Small intestine (tissue), 7 donors: ENCODE data around the gene PBLD. TPM values are rescaled to one million over a fixed set of nuclear protein-coding genes. Genes with fewer than 3 reads are reported as not detected.

ENCODE experiments used
- DNase-seq, 2 donors: peaks; one replicate each; pipeline versions ENCODE4 v3.0.0 to v3.0.0-alpha.2; 2013
- FAIRE-seq: peaks from 2 replicates; lab custom pipeline; 2012; peaks lifted over from hg19 to GRCh38; lab: Jason Lieb, UNC
- H3K27ac ChIP-seq, 3 donors: one replicate each; pipeline ENCODE4 v1.5.1; 2013; ENCODE audit warnings: low read length in 2 of 3, mild to moderate bottlenecking in 2 of 3, control low read depth in 1 of 3, inconsistent platforms in 1 of 3, low read depth in 1 of 3, moderate library complexity in 1 of 3
- H3K27me3 ChIP-seq, 3 donors: one replicate each; pipeline ENCODE4 v1.6.1; 2013; ENCODE audit warnings: low read length in 3 of 3, inconsistent platforms in 1 of 3; ENCODE audit not compliant: control insufficient read depth in 3 of 3, insufficient read depth in 3 of 3
- H3K36me3 ChIP-seq, 3 donors: one replicate each; pipeline ENCODE4 v1.6.1; 2013; ENCODE audit warnings: low read length in 3 of 3, inconsistent platforms in 1 of 3, low read depth in 1 of 3, mild to moderate bottlenecking in 1 of 3, moderate library complexity in 1 of 3; ENCODE audit not compliant: control insufficient read depth in 3 of 3, insufficient read depth in 2 of 3
- H3K4me1 ChIP-seq, 3 donors: one replicate each; pipeline ENCODE4 v1.6.1; 2013; ENCODE audit warnings: low read length in 2 of 3, inconsistent platforms in 1 of 3, low read depth in 1 of 3, mild to moderate bottlenecking in 1 of 3, moderate library complexity in 1 of 3; ENCODE audit not compliant: control insufficient read depth in 3 of 3, insufficient read depth in 2 of 3
- H3K4me3 ChIP-seq, 3 donors: one replicate each; pipeline ENCODE4 v1.5.1; 2013; ENCODE audit warnings: low read length in 3 of 3, control low read depth in 1 of 3, inconsistent platforms in 1 of 3, low read depth in 1 of 3, mild to moderate bottlenecking in 1 of 3, moderate library complexity in 1 of 3
- H3K9me3 ChIP-seq, 2 donors: one replicate each; pipeline ENCODE4 v1.6.1; 2013; ENCODE audit warnings: low read depth in 1 of 2, low read length in 1 of 2; ENCODE audit not compliant: control insufficient read depth in 2 of 2, insufficient read depth in 1 of 2
- WGBS, 3 donors: extraction: QIAGEN DNeasy Blood & Tissue Kit; methylation state at CpG; one replicate each; pipeline ENCODE4 v1.1.7; 2013; 5-methylcytosine and 5-hydroxymethylcytosine counted together
- polyA plus RNA-seq, 4 donors: library from polyadenylated mRNA; stranded (reverse) in 3 of 4; unstranded in 1 of 4; fragments of 200-250 nt in 3 of 4; fragments of 120-200 nt in 1 of 4; gene quantifications; one replicate each; pipeline versions ENCODE4 v1.2.1 to v1.2.3, GENCODE V29; 2013
- donor health status: healthy with polysubstance abuse.
- donor health status: control.
- donor health status: control.
- donor health status: Bipolar disorder and iron deficiency.
- donor health status: healthy.

Gene PBLD
- polyA plus RNA-seq, 4 donors: 45.1 to 333 (median 220) TPM

DNA sequence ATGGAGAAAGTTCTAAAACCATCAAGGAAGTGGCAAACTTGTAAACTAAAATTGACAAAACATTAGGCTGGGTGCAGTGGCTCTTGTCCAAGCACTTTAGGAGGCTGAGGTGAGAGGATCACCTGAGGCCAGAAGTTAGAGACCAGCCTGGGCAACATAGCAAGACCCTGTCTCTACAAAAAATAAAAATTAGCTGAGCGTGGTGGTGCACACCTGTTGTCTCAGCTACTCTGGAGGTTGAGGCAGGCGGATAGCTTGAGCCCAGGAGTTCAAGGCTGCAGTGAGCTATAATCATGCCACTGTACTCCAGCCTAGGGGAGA is 30.3 kb downstream of the PBLD start:
- FAIRE-seq: no peak
- Histone ChIP-seq H3K27ac (no peak overlapping the region), H3K4me1 (peaks cover 0 to 4% (median 3%) of the 10 kb centered on the region in 3 donors), H3K36me3 (peaks cover 0 to 23% (median 0%) of the 10 kb centered on the region in 3 donors), H3K27me3 (no peaks in the 10 kb centered on the region), H3K4me3 (no peak overlapping the region), H3K9me3 (no peaks in the 10 kb centered on the region)
- DNase-seq: no peak
- 41 to 68% (median 55%) methylated on average over 2 of the region's 2 CpGs for WGBS, 3 donors

GRCh38 chr10:68301790-68302502 is 30.8 kb downstream of the PBLD start:
- Histone ChIP-seq H3K27me3 (no peaks in the 10 kb centered on the region), H3K4me1 (peaks cover 0 to 4% (median 3%) of the 10 kb centered on the region in 3 donors), H3K9me3 (no peaks in the 10 kb centered on the region), H3K36me3 (peaks cover 0 to 27% (median 5%) of the 10 kb centered on the region in 3 donors), H3K27ac (no peak overlapping the region), H3K4me3 (no peak overlapping the region)
- DNase-seq (peak; percentile 51 to 68), FAIRE-seq (no peak)
- 38 to 43% (median 38%) methylated on average over 6 of the region's 6 CpGs for WGBS, 3 donors

GRCh38 chr10:68301301-68301700 is 31.4 kb downstream of the PBLD start:
- no peak overlapping the region for H3K27ac ChIP-seq
- no peak overlapping the region for H3K4me3 ChIP-seq

DNA sequence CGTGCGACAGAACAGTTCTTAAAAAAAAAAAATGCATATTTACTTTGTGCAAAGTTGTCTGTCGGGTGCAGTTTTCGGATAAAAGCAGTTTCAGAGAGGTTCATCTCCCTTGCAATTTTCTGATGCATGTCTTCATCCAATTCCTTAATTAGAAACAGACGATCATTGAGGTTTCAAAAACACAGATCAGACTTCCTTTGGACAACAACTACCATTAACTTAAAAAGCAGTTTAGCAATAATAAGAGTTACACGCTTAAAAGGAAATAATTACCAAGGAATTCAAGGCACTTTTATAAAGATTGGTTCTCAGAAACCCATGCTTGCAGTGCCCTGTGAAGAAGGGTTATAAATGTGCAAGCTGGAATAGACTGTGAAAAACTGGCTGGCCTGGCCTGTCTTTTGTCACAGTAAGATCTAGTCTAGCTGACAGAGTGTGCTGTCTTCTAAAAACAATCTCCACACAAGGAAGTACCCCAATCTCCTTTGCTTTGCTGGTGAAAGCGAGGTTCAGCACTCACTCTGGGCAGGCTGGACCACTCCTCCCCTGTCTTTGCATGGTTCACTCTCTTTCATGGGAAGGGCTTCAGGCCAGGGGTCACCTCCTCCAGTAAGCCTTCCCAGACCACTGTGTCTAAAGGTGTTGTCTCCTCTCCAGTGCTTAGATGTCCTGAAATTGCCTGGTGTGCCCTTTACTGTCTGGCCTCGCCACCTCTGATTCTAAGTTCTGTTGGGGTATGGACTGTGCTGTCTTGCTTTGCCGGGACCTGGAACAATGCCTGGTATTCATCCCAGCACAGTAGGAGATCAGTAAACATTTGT is 35.7 kb downstream of the PBLD start:
- no peak for DNase-seq
- Histone ChIP-seq H3K27me3 (no peaks in the 10 kb centered on the region), H3K4me1 (peaks cover 0 to 4% (median 3%) of the 10 kb centered on the region in 3 donors), H3K36me3 (peaks cover 0 to 62% (median 16%) of the 10 kb centered on the region in 3 donors), H3K27ac (no peak overlapping the region), H3K9me3 (no peaks in the 10 kb centered on the region), H3K4me3 (no peak overlapping the region)
- FAIRE-seq: no peak
- WGBS, 3 donors: 70 to 74% (median 73%) methylated on average over 9 of the region's 9 CpGs

More at GRCh38 chr10:68301301-68301700, 31.4 kb downstream of the PBLD start:
- 60 to 80% (median 79%) methylated on average over 3 of the region's 3 CpGs for WGBS, 3 donors
- Histone ChIP-seq H3K4me1 (peaks cover 0 to 4% (median 3%) of the 10 kb centered on the region in 3 donors), H3K9me3 (no peaks in the 10 kb centered on the region), H3K36me3 (peaks cover 0 to 31% (median 8%) of the 10 kb centered on the region in 3 donors), H3K27me3 (no peaks in the 10 kb centered on the region)
- FAIRE-seq (no peak), DNase-seq (no peak)

DNA sequence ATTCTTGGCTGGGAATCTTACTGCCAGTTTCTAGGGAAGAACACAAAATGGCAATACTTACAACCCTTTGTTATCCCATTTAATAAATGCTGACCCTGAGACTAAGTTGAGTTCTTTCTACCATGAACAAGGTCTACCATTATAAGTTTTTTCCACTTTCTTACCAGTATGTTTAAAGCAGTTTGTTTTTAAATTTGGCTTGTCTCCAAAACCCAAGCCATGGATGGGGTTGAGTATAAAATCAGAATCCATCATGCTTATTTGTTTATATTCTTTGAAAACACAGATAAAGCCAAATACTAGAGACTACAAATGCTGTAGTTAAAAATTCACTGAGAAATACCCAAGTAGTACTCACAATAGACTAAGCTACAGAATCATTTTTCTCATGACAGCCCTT is 42.0 kb downstream of the PBLD start:
- Histone ChIP-seq H3K9me3 (no peaks in the 10 kb centered on the region), H3K4me3 (no peak overlapping the region), H3K36me3 (peaks cover 4 to 82% (median 24%) of the 10 kb centered on the region in 3 donors), H3K27me3 (no peaks in the 10 kb centered on the region), H3K4me1 (no peaks in the 10 kb centered on the region), H3K27ac (no peak overlapping the region)
- FAIRE-seq (no peak), DNase-seq (no peak)

- FAIRE-seq (no peak), DNase-seq (no peak)
- H3K4me3 ChIP-seq: no peak overlapping the region
- no peaks in the 10 kb centered on the region for H3K27me3 ChIP-seq
- no peaks in the 10 kb centered on the region for H3K9me3 ChIP-seq
- WGBS, 3 donors: 93 to 96% (median 94%) methylated on average over 4 of the region's 4 CpGs
- no peak overlapping the region for H3K27ac ChIP-seq
- H3K4me1 ChIP-seq: no peaks in the 10 kb centered on the region
- H3K36me3 ChIP-seq: peaks cover 7 to 79% (median 33%) of the 10 kb centered on the region in 3 donors
Measured at GRCh38 chr10:68288717-68289116, 44.0 kb downstream of the PBLD start.

DNA sequence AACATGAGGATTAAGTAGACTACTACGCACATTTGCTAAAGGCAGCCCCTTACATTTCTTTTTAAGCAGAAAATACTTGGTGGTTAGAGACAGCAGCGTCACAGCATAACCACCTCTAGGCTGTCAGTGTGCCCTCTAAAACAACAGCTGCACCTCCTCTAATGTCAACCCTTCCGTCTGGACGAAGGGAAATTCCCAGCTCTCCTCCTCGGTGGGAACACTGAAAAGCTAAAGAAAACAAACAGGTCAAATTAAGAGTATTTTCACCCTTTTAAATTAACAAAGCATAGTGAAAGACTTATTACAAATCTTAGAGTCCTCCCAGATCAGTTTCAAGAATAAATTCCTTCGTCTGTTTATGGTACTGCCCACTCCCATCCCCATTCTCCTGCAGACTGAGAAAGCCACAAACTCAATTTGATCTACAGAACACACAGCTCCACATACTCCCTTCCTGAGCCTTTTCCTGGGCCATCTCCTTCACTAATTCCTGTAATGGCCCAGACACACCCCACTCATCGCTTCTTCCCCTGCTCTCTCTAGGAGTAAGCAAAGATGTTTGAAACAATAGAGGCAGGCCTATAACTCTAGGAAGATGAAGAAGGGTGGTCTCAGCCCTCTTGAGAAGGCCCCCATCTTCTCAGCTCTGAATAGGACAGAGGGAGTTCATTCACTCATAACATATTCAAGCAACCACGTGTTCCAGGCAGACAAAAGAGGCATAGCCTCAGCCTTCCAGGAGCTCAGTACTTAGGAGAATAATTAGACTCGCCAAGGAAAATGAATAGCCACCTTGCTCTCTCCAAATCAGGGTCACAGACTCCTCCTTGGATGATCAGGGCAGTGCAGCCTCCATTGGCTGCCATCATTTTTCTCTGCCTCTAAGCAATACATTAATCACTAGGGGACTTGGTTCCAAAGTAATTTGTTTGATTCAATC is 48.4 kb downstream of the PBLD start:
- no peak for DNase-seq
- Histone ChIP-seq H3K4me3 (no peak overlapping the region), H3K4me1 (no peaks in the 10 kb centered on the region), H3K27ac (no peak overlapping the region), H3K36me3 (peaks cover 4 to 69% (median 28%) of the 10 kb centered on the region in 3 donors), H3K9me3 (peaks cover 0 to 6% of the 10 kb centered on the region in 2 donors), H3K27me3 (no peaks in the 10 kb centered on the region)
- FAIRE-seq: no peak
- 77 to 84% (median 81%) methylated on average over 9 of the region's 9 CpGs for WGBS, 3 donors

DNA sequence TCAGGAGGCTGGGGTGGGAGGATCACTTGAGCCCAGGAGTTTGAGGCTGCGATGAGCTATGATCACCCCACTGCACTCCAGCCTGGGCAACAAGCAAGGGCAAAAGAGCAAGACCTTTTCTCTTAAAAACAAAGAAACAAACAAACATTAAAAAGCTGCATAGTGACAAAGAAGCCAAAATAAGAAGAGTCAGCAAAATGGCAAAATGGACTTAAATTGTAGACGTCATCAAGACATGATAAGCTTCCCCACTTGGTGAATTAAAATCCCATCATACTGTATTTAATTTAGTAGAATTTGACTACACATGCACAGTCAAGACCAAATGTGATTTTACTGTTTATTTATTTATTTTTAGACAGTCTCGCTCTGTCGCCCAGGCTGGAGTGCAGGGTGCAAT is 52.0 kb downstream of the PBLD start:
- Histone ChIP-seq H3K36me3 (peaks cover 3 to 49% (median 17%) of the 10 kb centered on the region in 3 donors), H3K27ac (no peak overlapping the region), H3K4me3 (no peak overlapping the region), H3K4me1 (no peaks in the 10 kb centered on the region), H3K9me3 (peaks cover 0 to 34% of the 10 kb centered on the region in 2 donors), H3K27me3 (no peaks in the 10 kb centered on the region)
- 94 to 96% (median 96%) methylated on average over 4 of the region's 4 CpGs for WGBS, 3 donors
- FAIRE-seq (no peak), DNase-seq (no peak)
